ENCODE data around the gene ACSM2B. TPM values are rescaled to one million over a fixed set of nuclear protein-coding genes. Genes with fewer than 3 reads are reported as not detected.
"Not testable (repeated sequence)": the region's sequence is repeated elsewhere in the genome, so short reads cannot be mapped to it uniquely, and the experiment has no call there.

Gene ACSM2B
- total RNA-seq, 2 experiments from 2014 or later: not detected

DNA sequence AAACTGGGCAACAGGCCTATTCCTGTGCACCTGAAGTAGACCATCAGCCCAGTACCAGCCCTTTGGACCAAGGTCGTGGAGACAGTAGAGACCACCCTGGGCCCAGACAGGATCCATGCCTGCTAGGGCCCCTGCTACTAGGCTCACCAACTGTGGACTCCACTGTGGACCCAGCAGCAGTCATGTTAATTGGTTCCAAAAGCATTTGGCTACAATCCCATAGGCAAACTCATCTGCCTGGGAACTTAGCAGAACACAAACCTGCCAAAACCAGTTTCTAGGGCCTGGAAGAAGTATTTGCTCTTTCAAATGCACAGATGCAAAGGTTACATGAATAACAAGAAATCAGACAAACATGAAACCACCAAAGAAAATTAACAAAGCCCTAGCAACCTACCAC is 71.7 kb downstream of the ACSM2B start:
- ATAC-seq (no peak), DNase-seq (no peak)
- peaks cover 8% of the 10 kb centered on the region for H3K9me3 Mint-ChIP-seq (ENCODE audit: insufficient read depth)
- H3K36me3 Mint-ChIP-seq (ENCODE audit: low read depth): peaks cover 2% of the 10 kb centered on the region
- POLR2A ChIA-PET: no interaction called here
- CTCF ChIA-PET: no interaction called here
- H3K27me3 Mint-ChIP-seq (ENCODE audit: low read depth): no peaks in the 10 kb centered on the region
- H3K4me1 Mint-ChIP-seq (ENCODE audit: low read depth): no peaks in the 10 kb centered on the region
- no peak overlapping the region for H3K27ac Mint-ChIP-seq
- H3K4me3 Mint-ChIP-seq: no peak overlapping the region

DNA sequence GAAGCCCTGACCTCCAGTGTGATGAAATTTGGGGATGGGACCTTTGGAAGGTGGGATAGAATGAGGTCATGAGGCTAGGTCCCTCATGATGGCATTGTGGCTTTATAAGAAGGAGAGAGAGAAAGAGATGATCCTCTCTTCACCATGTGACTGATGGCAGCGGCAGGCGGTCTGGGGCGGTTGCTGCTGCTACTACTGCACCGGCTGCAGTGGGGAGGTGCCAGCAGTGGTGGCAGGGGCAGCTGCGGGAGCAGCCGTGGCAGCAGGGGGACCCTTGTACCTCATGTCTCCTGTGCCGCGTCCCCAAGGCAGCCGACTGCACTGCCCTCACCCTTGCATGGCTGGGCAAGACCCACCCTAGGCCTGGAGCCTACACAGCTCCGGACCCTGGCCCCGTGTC is 84.7 kb downstream of the ACSM2B start:
- POLR2A ChIA-PET: not testable (repeated sequence)

DNA sequence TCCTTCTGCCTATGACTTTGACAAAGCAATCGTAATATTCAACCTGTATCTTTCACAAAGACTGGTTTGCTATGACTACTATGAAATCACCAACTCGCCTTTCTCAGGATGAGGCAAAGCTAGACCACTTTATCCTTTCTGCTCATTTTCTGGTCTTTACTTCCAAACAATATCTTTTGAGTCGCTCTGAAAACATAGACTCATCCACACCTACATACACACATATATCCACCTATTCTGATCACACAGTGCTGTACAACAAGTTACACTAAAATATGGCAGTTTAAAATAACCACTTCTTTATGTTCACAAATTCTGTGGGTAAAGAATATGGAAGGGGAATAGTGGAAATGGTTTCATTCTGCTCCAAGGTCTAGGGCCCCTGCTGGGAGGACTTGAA is 85.2 kb downstream of the ACSM2B start:
- H3K27me3 Mint-ChIP-seq (ENCODE audit: low read depth); H3K36me3 Mint-ChIP-seq (ENCODE audit: low read depth); H3K4me1 Mint-ChIP-seq (ENCODE audit: low read depth); POLR2A ChIA-PET; CTCF ChIA-PET; ATAC-seq; DNase-seq; H3K27ac Mint-ChIP-seq; H3K9me3 Mint-ChIP-seq (ENCODE audit: insufficient read depth); H3K4me3 Mint-ChIP-seq: not testable (repeated sequence)

More for the DNA sequence above, 84.7 kb downstream of the ACSM2B start:
- H3K36me3 Mint-ChIP-seq (ENCODE audit: low read depth); H3K27ac Mint-ChIP-seq; DNase-seq; H3K4me3 Mint-ChIP-seq; ATAC-seq; H3K9me3 Mint-ChIP-seq (ENCODE audit: insufficient read depth); H3K27me3 Mint-ChIP-seq (ENCODE audit: low read depth); CTCF ChIA-PET; H3K4me1 Mint-ChIP-seq (ENCODE audit: low read depth): not testable (repeated sequence)

Other genes with a start within 250 kb of the ACSM2B start
- not detected for gene GP2, start 248.9 kb downstream of the ACSM2B start, total RNA-seq
- gene UMOD, start 223.7 kb downstream of the ACSM2B start, total RNA-seq: not detected
- not detected for gene PDILT, start 171.6 kb downstream of the ACSM2B start, total RNA-seq
- not detected for gene ACSM5, start 166.8 kb downstream of the ACSM2B start, total RNA-seq
- not detected for gene ACSM2A, start 124.8 kb downstream of the ACSM2B start, total RNA-seq
- gene ACSM1, start 121.3 kb upstream of the ACSM2B start, total RNA-seq: under 1 TPM; 0.26 to 0.31 TPM
- gene THUMPD1, start 165.5 kb upstream of the ACSM2B start, total RNA-seq: 10 to 100 TPM; 39.2 to 43.8 TPM
- 1 to 10 TPM; 5.1 TPM for gene ACSM3, start 187.6 kb upstream of the ACSM2B start, total RNA-seq
- 10 to 100 TPM; 15.0 to 15.4 TPM for gene ERI2, start 230.1 kb upstream of the ACSM2B start, total RNA-seq
- 10 to 100 TPM; 10.6 to 11.2 TPM for gene REXO5, start 230.2 kb upstream of the ACSM2B start, total RNA-seq